Neuron (in vitro differentiated cells): ENCODE data around the gene EHBP1.

Experiments used
- H2AFZ ChIP-seq: one replicate; pipeline ENCODE4 v1.6.1; 2013; ENCODE audit warnings: low read depth, mild to moderate bottlenecking, inconsistent platforms, low read length, moderate library complexity
- H3K27me3 ChIP-seq: one replicate; pipeline ENCODE4 v1.6.1; 2013; ENCODE audit warnings: low read length; ENCODE audit not compliant: insufficient read depth
- H3K36me3 ChIP-seq: one replicate; pipeline ENCODE4 v1.6.1; 2013; ENCODE audit warnings: low read length; ENCODE audit not compliant: insufficient read depth
- H3K4me1 ChIP-seq: one replicate; pipeline ENCODE4 v1.6.1; 2013; ENCODE audit warnings: low read length; ENCODE audit not compliant: insufficient read depth
- H3K4me3 ChIP-seq: 2 replicates; pipeline ENCODE4 v1.5.1; 2013; ENCODE audit warnings: mild to moderate bottlenecking, low read length, moderate library complexity
- H3K9me3 ChIP-seq: one replicate; pipeline ENCODE4 v1.6.1; 2013; ENCODE audit warnings: low read length

EHBP1 gene

DNA sequence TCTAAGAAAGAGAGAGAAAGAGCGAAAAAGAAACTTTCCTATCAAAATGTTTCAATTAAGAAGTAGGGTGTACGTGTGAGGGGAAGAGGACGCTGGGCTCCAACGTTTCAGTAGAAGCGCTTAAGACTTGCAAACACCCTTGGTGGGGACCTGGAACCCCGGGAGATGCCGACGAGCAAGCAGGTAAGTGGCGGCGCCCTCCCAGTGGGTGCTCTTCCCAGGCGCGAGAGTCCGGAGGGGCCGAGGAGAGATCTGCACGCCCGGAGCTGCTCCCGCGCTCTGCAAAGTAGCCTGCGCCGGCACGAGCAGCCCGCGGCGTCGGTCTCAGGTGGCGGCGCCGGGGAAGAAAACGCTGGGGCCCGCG is 344.4 kb downstream of the EHBP1 start:
- Histone ChIP-seq H3K27me3 (peaks cover 25% of the 10 kb centered on the region), H3K9me3 (peaks cover 12% of the 10 kb centered on the region), H3K4me1 (peaks cover 44% of the 10 kb centered on the region), H3K4me3 (peak overlapping the region; percentile 59), H2AFZ (peak overlapping the region; percentile 55), H3K36me3 (peaks cover 14% of the 10 kb centered on the region)

DNA sequence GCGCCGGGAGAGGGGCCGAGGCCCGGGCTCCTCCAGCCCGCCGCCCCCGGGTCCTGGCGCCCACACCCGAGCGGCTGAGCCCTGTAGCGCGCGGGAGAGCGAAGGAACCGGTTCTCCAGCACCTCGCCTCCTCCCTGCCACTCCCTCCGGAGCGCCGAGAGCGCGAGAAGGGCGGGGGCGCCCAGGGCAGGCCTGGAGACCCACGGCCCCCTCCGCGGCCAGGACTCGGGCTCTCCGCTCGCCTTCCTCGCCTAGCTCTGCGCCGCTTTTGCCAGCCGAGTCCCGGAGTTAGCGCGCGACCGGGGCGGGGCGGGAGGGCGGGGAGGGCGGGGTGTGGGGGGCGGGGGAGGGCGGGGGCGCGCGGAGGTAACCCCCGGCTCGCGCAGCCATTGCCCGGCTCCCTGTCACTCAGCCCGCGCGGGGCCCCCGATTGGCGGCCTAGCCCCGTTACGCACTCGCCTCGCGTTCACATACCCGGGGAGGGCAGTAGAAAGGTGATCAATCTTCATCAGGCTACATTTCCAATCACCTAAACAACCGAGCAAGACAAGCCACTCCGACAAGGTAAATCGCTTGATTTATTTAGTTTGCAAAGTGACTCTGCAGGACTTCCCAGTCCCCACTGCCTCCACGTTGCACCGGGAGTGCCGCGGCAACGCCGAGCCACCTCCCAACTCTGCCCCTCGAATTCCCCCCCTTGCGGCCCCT is 345.0 kb downstream of the EHBP1 start, which contains the start of gene OTX1:
Gene OTX1, plus strand, starts transcription at position 497 of the 708 bp plus-strand sequence. CDS start 2,161 bp downstream, outside the sequence.
- H3K9me3 ChIP-seq: peaks cover 16% of the 10 kb centered on the region
- peaks cover 40% of the 10 kb centered on the region for H3K4me1 ChIP-seq
- H2AFZ ChIP-seq: peak within 1 kb of the TSS; percentile 58
- peaks cover 14% of the 10 kb centered on the region for H3K36me3 ChIP-seq
- H3K27me3 ChIP-seq: peaks cover 27% of the 10 kb centered on the region
- H3K4me3 ChIP-seq: peak within 1 kb of the TSS; percentile 69

DNA sequence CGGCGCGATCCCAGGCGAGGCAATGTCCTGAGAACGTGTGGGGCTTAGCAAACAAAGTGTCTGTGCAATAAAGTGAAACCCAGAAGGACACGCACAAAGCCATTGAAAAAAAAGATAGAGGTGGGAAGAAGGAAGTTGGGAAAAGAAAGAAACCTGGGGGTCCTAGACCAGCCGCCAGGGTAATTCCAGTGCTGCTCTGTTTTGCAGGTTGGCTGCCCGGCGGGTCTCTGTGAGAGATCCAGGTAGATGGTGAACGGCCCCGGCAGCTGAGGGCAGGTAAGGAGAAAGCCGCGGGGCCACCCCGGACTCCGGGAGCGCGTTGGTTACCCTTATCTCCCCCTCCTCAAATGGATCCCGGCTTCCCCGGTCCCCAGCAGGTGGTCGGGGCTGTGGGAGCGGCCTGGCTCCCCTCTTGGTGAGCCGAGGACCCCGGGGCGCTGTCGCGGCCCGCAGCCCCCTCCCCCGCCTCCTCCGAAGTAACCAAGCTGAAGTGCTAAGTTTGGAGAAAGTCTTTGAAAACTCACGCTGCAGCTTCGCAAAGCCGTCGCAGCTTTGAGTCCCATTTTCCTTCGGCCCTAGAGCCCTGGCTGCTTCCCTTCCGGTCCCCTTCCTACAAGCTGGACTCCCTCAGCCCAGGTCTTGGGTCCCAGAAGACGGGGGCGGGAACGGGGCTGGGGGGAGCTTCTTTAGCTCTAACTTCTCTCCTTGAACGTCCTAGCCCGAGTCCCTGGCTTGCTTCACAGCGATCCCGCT is 345.7 kb downstream of the EHBP1 start:
- Histone ChIP-seq H3K27me3 (peaks cover 28% of the 10 kb centered on the region), H3K4me1 (peaks cover 33% of the 10 kb centered on the region), H3K4me3 (peak overlapping the region; percentile 69), H3K9me3 (peaks cover 23% of the 10 kb centered on the region), H3K36me3 (peaks cover 17% of the 10 kb centered on the region), H2AFZ (peak overlapping the region; percentile 58)

DNA sequence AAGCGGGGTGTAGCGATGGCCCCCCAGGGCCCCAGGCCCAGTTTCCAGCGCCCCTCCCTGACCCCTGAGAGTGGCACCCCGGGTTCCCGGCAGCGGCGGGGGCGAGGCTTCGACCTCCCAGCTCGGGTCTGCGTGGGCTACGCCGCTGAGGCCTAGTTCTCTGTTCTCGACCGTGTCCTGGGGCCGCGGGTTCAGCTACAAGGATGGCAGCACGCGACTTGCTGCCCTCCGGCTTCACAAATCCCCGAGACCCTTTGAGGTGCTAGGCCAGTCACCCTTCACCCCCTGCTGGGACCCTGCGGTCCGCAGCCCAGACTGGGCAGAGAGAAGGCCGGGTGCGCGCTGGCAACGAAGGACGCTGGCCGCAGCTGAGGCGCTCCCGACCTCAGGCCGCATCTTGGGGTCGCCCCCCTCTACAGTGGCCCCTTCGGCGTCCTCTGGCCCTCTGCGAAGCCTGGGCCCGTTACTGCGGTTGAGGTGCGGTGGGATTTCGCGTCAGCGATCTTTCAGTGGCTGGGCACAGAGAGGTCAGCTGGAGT is 346.4 kb downstream of the EHBP1 start:
- peaks cover 28% of the 10 kb centered on the region for H3K4me1 ChIP-seq
- H3K27me3 ChIP-seq: peaks cover 31% of the 10 kb centered on the region
- peak overlapping the region; percentile 3 for H3K4me3 ChIP-seq
- H2AFZ ChIP-seq: peak overlapping the region; percentile 58
- H3K9me3 ChIP-seq: peaks cover 29% of the 10 kb centered on the region
- H3K36me3 ChIP-seq: peaks cover 22% of the 10 kb centered on the region

DNA sequence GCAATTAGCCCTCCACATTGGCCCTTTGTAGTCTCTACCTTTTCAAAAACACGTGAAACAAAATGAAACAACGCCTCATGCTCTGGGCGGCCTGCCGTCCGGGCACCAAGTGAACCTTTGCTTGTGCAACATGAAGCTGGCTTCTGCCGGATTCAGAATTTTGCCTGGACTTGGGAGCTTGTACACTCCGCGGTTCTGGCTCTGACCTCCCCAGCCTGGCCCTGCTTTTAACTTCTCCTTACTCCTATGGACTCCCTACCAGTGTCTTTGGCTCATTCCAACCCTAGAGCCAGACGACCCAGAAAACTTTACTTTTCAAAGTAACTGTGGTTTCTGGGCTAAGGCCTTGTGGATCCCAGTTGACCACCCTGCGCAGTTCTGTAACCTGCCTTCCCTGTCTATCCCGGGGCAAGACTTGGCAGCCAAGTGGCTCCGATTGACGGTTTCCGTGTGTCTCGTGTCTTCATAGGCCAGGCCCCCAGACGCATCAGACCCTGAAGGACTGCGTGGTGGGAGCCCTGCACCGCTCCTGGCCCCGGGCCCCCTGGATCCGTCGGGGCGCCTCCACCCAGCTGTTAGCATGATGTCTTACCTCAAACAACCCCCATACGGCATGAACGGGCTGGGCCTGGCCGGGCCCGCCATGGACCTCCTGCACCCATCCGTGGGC is 347.0 kb downstream of the EHBP1 start:
- Histone ChIP-seq H3K36me3 (peaks cover 26% of the 10 kb centered on the region), H3K27me3 (peaks cover 30% of the 10 kb centered on the region), H2AFZ (no peak overlapping the region), H3K4me3 (no peak overlapping the region), H3K4me1 (peaks cover 21% of the 10 kb centered on the region), H3K9me3 (peaks cover 29% of the 10 kb centered on the region)

DNA sequence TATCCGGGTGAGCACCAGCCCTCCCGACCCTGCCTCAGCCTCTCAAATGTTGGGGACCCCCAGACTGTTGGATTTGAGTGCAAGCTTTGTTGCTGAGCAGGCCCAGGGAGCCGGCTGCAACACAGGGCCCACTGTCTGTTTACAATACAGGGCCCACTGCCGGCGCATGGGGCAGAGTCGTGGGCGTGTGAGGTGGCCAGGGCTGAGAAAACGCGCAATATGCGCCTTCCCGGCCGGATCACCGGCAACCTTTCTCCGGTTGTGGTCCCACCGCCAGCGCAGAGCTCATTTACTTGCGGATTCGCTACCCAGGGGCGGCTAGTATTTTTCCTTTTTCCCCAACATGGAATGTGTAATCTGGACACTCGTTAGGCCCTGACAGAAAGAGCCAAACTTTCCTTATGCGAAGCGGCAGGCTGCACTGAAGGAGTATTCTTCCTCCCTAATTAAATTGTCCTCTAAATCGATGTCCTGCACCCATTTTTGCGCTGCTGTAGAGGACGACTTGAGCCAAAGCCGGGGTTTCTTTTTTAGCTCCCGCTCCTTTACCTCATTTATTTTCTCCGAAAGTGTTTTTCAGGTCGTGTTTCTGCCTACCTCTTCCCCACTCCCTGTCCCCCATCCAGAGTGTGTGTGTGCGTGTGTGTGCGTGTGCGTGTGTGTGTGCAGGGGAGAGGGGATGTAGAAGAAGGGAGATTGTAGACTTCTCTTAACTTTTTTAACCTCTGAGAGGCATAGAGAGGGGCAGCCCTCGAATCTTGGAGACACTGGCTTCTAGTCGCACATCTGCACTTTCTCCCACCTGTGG is 347.8 kb downstream of the EHBP1 start:
- Histone ChIP-seq H3K4me3 (no peak overlapping the region), H3K4me1 (peaks cover 18% of the 10 kb centered on the region), H3K9me3 (peaks cover 29% of the 10 kb centered on the region), H3K36me3 (peaks cover 26% of the 10 kb centered on the region), H3K27me3 (peaks cover 30% of the 10 kb centered on the region), H2AFZ (no peak overlapping the region)

DNA sequence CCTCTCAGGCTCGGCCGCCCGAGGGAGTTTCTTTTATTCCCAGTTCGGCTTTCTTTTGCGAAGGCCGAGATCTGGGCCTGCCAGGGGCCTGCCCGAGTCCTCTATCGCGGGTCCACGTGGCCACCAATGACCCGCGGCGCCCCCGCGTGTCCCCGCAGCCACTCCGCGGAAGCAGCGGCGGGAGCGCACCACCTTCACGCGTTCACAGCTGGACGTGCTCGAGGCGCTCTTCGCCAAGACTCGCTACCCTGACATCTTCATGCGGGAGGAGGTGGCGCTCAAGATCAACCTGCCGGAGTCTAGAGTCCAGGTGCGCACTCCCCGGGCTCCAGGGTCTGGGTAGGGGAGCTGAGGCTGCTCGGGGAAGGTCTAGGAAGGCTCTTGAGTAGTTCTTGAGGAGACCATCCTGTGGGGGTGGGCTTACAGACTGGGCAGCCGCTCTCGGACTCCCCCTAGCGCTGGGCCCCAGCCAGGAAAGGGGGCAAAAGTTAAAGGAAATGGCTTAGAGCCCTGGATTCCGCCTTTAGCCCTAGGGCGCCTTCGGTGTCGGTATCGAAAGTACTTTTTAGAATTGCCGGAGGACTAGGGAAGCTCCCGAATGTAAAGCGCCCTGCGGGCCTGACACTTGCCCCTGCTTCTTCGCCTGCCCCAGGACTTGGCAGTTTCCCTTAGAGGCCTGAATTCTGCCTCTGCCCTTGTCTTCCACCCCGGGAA is 348.5 kb downstream of the EHBP1 start:
- H2AFZ ChIP-seq: no peak overlapping the region
- H3K27me3 ChIP-seq: peaks cover 36% of the 10 kb centered on the region
- H3K9me3 ChIP-seq: peaks cover 29% of the 10 kb centered on the region
- peaks cover 12% of the 10 kb centered on the region for H3K4me1 ChIP-seq
- no peak overlapping the region for H3K4me3 ChIP-seq
- H3K36me3 ChIP-seq: peaks cover 26% of the 10 kb centered on the region

DNA sequence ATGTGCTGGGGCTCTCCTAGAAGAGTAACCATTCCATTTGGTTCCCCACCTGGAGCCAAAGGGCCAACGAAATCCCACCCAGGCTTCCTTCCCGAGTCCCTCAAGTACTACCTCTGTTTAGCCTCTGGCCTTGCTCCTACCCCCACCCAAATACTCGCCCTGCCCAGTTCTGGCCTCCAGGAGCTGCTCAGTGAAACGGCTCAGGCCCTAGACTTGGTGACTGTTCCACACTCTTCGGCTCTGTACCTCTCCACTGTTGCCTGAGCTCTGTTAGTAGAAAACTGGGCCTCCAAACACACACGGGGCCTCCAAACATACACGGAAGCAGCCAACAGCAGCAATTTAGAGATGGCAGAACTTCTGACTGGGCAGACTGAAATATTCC is 349.3 kb downstream of the EHBP1 start:
- H3K36me3 ChIP-seq: peaks cover 26% of the 10 kb centered on the region
- H3K4me1 ChIP-seq: peaks cover 4% of the 10 kb centered on the region
- H3K9me3 ChIP-seq: peaks cover 29% of the 10 kb centered on the region
- H3K4me3 ChIP-seq: no peak overlapping the region
- H2AFZ ChIP-seq: no peak overlapping the region
- H3K27me3 ChIP-seq: peaks cover 43% of the 10 kb centered on the region

DNA sequence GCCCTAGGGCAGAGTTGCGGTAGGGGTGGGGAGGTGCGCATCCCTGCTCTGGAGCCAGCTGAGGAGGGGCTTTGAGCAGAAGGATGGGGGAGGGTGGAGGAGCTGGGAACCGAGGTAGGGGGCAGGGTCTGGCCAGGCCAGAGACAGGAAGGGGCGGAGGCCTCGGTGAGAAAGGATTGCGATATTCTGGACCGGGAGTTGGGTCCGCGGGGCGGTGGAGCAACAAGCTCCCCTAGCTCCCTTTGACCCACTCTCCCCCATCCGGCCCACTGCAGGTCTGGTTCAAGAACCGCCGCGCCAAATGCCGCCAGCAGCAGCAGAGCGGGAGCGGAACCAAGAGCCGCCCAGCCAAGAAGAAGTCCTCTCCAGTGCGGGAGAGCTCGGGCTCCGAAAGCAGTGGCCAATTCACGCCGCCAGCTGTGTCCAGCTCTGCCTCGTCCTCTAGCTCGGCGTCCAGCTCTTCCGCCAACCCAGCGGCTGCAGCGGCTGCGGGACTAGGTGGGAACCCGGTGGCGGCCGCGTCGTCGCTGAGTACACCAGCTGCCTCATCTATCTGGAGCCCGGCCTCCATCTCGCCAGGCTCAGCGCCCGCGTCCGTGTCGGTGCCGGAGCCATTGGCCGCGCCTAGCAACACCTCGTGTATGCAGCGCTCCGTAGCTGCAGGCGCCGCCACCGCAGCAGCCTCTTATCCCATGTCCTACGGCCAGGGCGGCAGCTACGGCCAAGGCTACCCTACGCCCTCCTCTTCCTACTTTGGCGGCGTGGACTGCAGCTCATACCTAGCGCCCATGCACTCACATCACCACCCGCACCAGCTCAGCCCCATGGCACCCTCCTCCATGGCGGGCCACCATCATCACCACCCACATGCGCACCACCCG is 350.0 kb downstream of the EHBP1 start:
- H3K36me3 ChIP-seq: peaks cover 26% of the 10 kb centered on the region
- H3K27me3 ChIP-seq: peaks cover 49% of the 10 kb centered on the region
- peaks cover 3% of the 10 kb centered on the region for H3K4me1 ChIP-seq
- no peak overlapping the region for H3K4me3 ChIP-seq
- H2AFZ ChIP-seq: no peak overlapping the region
- peaks cover 29% of the 10 kb centered on the region for H3K9me3 ChIP-seq

DNA sequence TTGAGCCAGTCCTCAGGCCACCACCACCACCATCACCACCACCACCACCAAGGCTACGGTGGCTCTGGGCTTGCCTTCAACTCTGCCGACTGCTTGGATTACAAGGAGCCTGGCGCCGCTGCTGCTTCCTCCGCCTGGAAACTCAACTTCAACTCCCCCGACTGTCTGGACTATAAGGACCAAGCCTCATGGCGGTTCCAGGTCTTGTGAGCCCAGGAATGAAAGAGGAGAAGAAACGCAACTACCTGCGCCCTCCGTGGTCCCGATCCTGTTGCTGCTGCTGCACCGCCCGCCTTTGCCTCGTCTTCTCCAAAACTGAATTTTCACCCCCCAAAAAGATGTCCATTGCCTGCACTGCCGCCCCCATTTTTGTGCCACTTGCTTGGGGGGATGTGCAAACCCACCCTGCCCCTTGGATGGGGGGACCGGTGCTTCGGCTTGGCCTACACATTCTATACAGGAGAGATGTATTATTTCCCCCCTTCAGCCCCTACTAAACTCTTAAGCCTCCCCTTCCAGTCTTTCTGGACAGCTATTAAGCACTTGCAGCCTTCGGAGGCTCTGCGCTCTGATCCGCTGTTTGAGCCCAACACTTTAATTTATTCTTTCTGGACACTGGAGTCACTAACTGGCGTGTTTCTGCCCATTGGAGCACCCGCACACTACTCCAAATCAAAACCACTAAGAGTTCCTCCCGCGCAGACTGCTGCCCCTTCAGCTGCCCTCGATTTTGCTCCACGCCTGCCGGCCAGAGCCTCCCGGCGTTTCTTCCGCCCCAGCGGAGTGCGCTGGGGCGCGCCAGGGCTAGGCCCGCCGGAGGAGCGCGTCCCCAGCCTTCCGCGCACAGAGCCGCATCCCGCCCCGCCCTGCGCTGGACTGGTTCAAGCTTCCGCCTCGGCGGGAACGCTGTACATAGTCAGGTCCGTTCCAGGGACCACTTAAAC is 350.9 kb downstream of the EHBP1 start:
- Histone ChIP-seq H3K27me3 (peaks cover 55% of the 10 kb centered on the region), H3K9me3 (peaks cover 29% of the 10 kb centered on the region), H2AFZ (no peak overlapping the region), H3K4me3 (no peak overlapping the region), H3K36me3 (peaks cover 26% of the 10 kb centered on the region), H3K4me1 (peaks cover 3% of the 10 kb centered on the region)
